Adipocyte (in vitro differentiated cells): ENCODE results near the gene SAMD4B.
"Not testable (repeated sequence)": the region's sequence is repeated elsewhere in the genome, so short reads cannot be mapped to it uniquely, and the experiment has no call there.

Source experiments
- DNase-seq: peaks from one replicate; pipeline ENCODE4 v3.0.0-alpha.2; 2015; ENCODE audit warnings: low read depth
- H3K27me3 ChIP-seq: replicated peaks from 2 replicates; pipeline ENCODE4 v1.7.0; 2013; ENCODE audit warnings: mild to moderate bottlenecking, low read length, moderate library complexity; ENCODE audit not compliant: control insufficient read depth, insufficient read depth
- H3K36me3 ChIP-seq: 2 replicates; pipeline ENCODE4 v1.7.0; 2013; ENCODE audit warnings: low read length, mild to moderate bottlenecking, moderate library complexity; ENCODE audit not compliant: control insufficient read depth, insufficient read depth, severe bottlenecking
- H3K4me1 ChIP-seq: 2 replicates; pipeline ENCODE4 v1.7.0; 2013; ENCODE audit warnings: mild to moderate bottlenecking, low read length, moderate library complexity; ENCODE audit not compliant: control insufficient read depth, insufficient read depth
- H3K4me3 ChIP-seq: 2 replicates; pipeline ENCODE4 v1.7.0; 2013; ENCODE audit warnings: mild to moderate bottlenecking, low read length, moderate library complexity
- H3K9ac ChIP-seq: 2 replicates; pipeline ENCODE4 v1.7.0; 2013; ENCODE audit warnings: mild to moderate bottlenecking, low read length, moderate library complexity
- H3K9me3 ChIP-seq: 2 replicates; pipeline ENCODE4 v1.7.0; 2013; ENCODE audit warnings: mild to moderate bottlenecking, low read length, moderate library complexity; ENCODE audit not compliant: control insufficient read depth

Gene SAMD4B

DNA sequence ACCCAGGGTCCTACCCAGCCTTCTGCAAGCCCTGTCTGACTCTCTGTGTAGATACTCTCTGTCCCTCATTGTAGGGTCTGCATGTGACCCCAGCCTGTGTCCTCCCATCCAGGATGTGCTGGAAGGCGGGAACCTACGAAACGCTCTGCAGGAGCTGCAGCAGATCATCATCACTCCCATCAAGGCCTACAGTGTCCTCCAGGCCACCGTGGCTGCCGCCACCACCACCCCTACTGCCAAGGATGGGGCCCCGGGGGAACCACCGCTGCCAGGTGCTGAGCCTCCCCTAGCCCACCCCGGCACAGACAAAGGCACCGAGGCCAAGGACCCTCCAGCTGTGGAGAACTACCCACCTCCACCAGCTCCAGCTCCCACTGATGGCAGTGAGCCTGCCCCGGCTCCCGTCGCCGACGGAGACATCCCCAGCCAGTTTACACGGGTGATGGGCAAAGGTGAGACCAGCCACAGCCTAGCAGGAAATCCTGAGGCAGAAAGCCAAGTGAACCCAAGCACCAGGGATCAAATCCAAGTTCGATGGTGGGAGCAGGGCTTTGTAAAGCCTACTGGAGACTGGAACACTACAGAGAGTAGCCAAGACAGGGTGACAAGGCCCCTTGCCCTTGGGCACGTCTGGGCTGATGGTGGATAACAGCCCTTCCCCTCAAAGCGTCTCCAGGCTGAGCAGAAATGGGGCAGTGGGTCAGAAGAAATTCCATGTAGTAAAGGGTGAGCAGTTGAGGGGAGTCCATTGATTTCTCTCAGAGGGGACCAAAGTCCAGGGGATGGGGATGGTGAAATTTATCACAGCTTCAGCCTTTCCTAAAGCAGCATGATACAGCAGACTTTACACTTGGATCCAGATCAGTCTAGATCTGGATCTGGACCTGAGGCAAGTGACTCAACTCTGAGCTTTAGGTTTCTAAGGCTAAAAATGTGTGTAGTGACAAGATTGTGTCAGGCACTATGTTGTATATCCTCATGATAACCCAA, 35.4 kb downstream of the SAMD4B start:
- no peak overlapping the region for H3K4me3 ChIP-seq
- peaks cover 77% of the 10 kb centered on the region for H3K36me3 ChIP-seq
- H3K27me3 ChIP-seq = no peaks in the 10 kb centered on the region
- peaks cover 25% of the 10 kb centered on the region for H3K4me1 ChIP-seq
- no peaks in the 10 kb centered on the region for H3K9me3 ChIP-seq
- no peak for DNase-seq
- no peak overlapping the region for H3K9ac ChIP-seq

DNA sequence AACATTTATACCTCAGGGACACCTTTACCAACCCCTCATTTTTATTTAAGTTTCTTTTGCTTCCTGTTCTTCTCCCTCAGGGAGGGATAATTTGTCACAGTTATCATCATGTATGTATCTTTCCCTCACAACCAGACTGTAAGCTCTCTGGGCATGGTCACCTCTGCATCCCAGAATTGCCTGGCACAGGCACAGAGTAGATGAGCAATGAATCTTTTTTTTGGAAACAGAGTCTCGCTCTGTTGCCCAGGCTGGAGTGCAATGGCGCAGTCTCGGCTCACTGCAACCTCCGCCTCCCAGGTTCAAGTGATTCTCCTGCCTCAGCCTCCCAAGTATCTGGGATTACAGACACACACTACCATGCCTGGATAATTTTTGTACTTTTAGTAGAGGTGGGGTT, 37.1 kb downstream of the SAMD4B start:
- DNase-seq, H3K27me3 ChIP-seq, H3K4me3 ChIP-seq, H3K9me3 ChIP-seq: not testable (repeated sequence)
- Histone ChIP-seq H3K9ac (peak overlapping the region; percentile 61), H3K36me3 (peaks cover 90% of the 10 kb centered on the region), H3K4me1 (peaks cover 16% of the 10 kb centered on the region)

GRCh38 chr19:39379865-39380396, 37.7 kb downstream of the SAMD4B start:
- no peak for DNase-seq
- Histone ChIP-seq H3K27me3 (no peaks in the 10 kb centered on the region), H3K4me1 (peaks cover 16% of the 10 kb centered on the region), H3K9ac (peak overlapping the region; percentile 61), H3K4me3 (no peak overlapping the region), H3K36me3 (peaks cover 93% of the 10 kb centered on the region), H3K9me3 (no peaks in the 10 kb centered on the region)

DNA sequence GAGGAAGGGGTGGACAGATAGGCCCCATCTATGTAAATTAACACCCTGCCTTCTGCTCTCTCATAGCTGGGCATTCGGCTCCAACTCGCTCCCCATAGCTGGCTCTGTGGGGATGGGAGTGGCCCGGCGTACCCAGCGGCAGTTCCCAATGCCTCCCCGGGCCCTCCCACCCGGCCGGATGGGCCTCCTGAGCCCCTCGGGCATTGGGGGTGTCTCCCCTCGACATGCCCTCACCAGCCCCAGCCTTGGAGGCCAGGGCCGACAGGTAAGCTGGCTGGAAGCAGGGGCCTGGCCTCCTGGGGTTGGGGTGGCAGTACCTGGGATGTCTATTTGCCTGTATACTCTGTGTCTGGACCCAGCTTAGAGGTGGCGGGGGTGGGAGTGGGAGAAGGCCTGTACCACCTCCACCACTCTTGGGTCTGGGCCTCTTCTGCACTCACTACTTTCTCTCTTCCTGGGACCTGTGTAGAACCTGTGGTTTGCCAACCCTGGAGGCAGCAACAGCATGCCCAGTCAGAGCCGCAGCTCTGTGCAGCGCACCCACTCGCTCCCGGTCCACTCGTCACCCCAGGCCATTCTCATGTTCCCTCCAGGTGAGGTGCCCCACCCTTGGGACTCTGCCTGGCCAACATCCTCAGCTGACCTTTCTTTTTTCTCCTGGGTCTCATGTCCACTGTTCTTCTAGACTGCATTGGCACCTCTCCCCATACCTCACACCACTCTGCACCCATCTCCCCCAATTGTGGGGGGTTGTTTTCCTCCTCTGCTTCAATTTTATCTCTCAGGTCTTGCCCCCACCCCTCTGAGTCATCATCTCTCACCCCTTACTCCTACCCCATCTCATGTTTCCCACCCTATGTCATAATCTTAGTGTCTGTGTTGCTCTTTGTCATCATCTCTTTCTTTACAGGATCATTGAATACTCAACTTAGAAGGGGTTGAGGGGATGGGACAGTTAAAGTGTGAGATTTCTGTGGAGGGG, 38.6 kb downstream of the SAMD4B start:
- Histone ChIP-seq H3K4me3 (no peak overlapping the region), H3K27me3 (no peaks in the 10 kb centered on the region), H3K9ac (peak overlapping the region; percentile 61), H3K36me3 (peaks cover 97% of the 10 kb centered on the region), H3K9me3 (no peaks in the 10 kb centered on the region), H3K4me1 (peaks cover 15% of the 10 kb centered on the region)
- no peak for DNase-seq

GRCh38 chr19:39381910-39382611, 39.8 kb downstream of the SAMD4B start:
- DNase-seq = no peak
- Histone ChIP-seq H3K4me3 (no peak overlapping the region), H3K4me1 (peaks cover 14% of the 10 kb centered on the region), H3K9ac (peak overlapping the region; percentile 22), H3K9me3 (no peaks in the 10 kb centered on the region), H3K36me3 (peaks cover 97% of the 10 kb centered on the region), H3K27me3 (no peaks in the 10 kb centered on the region)

DNA sequence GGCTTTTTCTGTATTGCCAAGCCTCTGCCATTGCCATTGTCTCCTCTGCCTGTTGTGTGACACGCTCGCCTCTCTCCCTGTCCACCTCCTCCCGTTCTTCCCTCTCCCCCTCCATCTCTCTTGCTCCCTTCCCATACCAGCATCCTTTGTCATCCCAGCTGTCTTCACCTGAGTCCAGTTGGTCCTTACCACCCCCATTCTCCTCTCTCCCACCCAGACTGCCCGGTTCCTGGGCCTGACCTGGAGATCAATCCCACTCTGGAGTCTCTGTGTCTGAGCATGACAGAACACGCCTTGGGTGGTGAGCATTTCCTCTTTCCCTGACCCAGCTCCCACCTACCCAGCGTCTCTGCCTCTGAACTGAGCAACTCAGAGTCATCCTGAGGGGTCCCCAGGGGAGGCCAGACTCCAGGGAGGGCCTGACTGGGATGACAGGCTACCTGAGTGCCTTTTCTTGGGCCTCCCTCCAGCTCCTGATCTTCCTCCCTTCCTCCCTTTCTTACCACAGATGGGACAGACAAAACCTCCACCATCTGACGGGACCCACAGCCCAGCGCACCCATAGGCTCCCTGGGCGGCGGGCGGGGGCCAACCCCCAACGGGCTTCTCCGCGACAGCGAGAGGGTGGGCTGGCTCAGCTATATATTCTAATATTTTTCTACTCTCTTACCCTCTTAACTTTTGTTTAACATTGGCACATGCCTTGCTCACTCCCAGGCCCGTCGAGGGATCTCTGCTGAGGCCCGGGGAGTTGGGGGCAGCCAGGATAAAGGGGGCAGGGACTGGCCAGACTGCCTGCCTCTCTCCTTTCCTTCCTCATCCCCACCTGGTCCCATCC, 41.0 kb downstream of the SAMD4B start:
- no peaks in the 10 kb centered on the region for H3K9me3 ChIP-seq
- peaks cover 94% of the 10 kb centered on the region for H3K36me3 ChIP-seq
- no peak for DNase-seq
- peak overlapping the region; percentile 25 for H3K9ac ChIP-seq
- peaks cover 14% of the 10 kb centered on the region for H3K4me1 ChIP-seq
- H3K4me3 ChIP-seq = no peak overlapping the region
- no peaks in the 10 kb centered on the region for H3K27me3 ChIP-seq

GRCh38 chr19:39384839-39385568, 42.8 kb downstream of the SAMD4B start:
- H3K27me3 ChIP-seq = no peaks in the 10 kb centered on the region
- peaks cover 91% of the 10 kb centered on the region for H3K36me3 ChIP-seq
- peak overlapping the region; percentile 32 for H3K9ac ChIP-seq
- no peak overlapping the region for H3K4me3 ChIP-seq
- peaks cover 17% of the 10 kb centered on the region for H3K4me1 ChIP-seq
- DNase-seq = no peak
- H3K9me3 ChIP-seq = no peaks in the 10 kb centered on the region

DNA sequence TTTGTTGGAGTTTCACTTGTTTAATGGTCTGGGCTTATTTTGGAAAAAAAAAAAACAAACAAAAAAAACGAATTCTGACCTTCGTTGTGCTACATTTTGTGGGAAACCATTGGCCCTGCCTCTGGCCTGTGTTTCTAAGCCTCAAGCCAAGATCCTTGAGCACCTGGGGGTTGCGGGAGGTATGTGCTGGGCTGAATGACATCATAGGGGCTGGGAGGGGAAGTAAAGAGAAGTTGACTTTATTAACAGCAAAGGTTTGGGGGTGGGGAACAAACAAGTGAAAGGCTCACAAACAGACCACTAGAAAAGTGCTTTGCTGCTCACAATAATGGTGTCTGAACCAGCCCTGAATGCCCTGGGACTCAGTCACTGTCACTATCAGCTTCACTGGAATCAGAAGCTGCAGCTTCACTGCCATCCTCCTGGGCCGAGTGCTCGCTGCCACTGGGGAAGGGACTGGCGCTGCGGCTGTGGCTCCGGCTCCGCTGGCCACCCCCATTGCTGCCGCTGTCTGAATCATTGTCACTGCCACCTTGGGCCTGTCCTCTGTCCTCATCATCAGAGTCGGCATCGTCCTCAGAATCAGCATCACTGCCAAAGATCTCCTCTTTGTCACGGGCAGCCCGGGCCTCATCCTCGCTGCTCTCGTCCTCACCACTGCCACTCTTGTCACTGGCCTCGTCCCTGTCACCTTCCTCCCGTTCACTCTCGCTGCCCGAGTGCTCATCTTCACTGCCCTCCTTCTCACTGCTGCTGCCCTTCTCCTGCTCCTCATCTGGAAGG, 43.6 kb downstream of the SAMD4B start:
- no peaks in the 10 kb centered on the region for H3K27me3 ChIP-seq
- no peak for DNase-seq
- H3K4me1 ChIP-seq = peaks cover 19% of the 10 kb centered on the region
- no peaks in the 10 kb centered on the region for H3K9me3 ChIP-seq
- H3K9ac ChIP-seq = no peak overlapping the region
- H3K4me3 ChIP-seq = no peak overlapping the region
- peaks cover 83% of the 10 kb centered on the region for H3K36me3 ChIP-seq

GRCh38 chr19:39386557-39386956, 44.3 kb downstream of the SAMD4B start:
- peaks cover 75% of the 10 kb centered on the region for H3K36me3 ChIP-seq

More at GRCh38 chr19:39386557-39386956, 44.3 kb downstream of the SAMD4B start:
- Histone ChIP-seq H3K27me3 (no peaks in the 10 kb centered on the region), H3K4me3 (no peak overlapping the region), H3K9me3 (no peaks in the 10 kb centered on the region), H3K4me1 (peaks cover 19% of the 10 kb centered on the region), H3K9ac (peak overlapping the region; percentile 26)
- DNase-seq = no peak
